Left ventricle myocardium inferior (tissue), 1 donor: Measurements from ENCODE around the gene CDHR3. TPM values are rescaled to one million over a fixed set of nuclear protein-coding genes. Genes with fewer than 3 reads are reported as not detected.

Source experiments
- DNase-seq: peaks from one replicate; pipeline ENCODE4 v3.0.0-alpha.2; 2020
- H3K27ac ChIP-seq: fragments of 200-600 bp; replicated peaks from 2 replicates; pipeline ENCODE4 v1.8.0; 2021
- H3K27me3 ChIP-seq: fragments of 200-600 bp; 2 replicates; pipeline ENCODE4 v1.8.0; 2021; ENCODE audit warnings: low read depth
- H3K36me3 ChIP-seq: fragments of 200-600 bp; 2 replicates; pipeline ENCODE4 v1.8.0; 2021
- H3K4me1 ChIP-seq: fragments of 200-600 bp; 2 replicates; pipeline ENCODE4 v1.8.0; 2021
- H3K4me3 ChIP-seq: fragments of 200-600 bp; 2 replicates; pipeline ENCODE4 v1.8.0; 2021; ENCODE audit warnings: mild to moderate bottlenecking, moderate library complexity
- H3K9me3 ChIP-seq: fragments of 200-600 bp; replicated peaks from 2 replicates; pipeline ENCODE4 v1.8.0; 2021
- CTCF ChIP-seq: fragments of 200-600 bp; IDR thresholded peaks from 2 replicates; pipeline ENCODE4 v1.8.0; 2021; ENCODE audit warnings: antibody characterized with exemption, mild to moderate bottlenecking, borderline replicate concordance
- intact Hi-C: fragments of 100-400 bp; cut with micrococcal nuclease; formaldehyde crosslinking; loops from one replicate; pipeline ENCODE4 v1.11.0; 2022
- total RNA-seq: library from RNA; stranded (reverse); fragmentation: NEBNext Ultra II Directional; extraction: Animal tissue kit (Norgen Biotek cat#: 25700); gene quantifications from one replicate; pipeline ENCODE4 v1.2.1, GENCODE V29; 2021
- donor health status: DM: no; HTN: yes; CAD: no; lungs with severe emphysema.

CDHR3 gene
- total RNA-seq, 1 donor from 2014 or later: 11.4 TPM

DNA sequence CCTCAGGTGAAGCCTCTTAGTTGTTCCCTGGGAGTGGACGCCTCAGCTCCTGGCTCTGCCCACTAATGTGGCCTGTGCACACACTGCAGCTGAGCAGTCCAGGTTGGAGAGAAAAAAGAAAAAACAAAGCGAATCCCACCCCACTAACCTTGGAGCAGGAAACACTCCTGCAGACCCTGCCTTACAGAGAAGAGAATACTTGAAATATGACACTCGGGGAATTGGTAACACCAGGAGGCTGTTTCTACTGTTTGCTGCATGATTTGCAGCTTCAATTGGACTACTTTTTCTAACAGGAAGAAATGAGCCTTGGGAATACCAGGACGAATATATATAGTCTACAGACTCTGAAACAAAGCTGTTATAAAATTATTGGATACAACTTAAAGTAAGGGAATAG, 22.2 kb downstream of the CDHR3 start:
- Histone ChIP-seq H3K9me3 (no peaks in the 10 kb centered on the region), H3K4me3 (no peak overlapping the region)
- intact Hi-C loops: no loop called here

DNA sequence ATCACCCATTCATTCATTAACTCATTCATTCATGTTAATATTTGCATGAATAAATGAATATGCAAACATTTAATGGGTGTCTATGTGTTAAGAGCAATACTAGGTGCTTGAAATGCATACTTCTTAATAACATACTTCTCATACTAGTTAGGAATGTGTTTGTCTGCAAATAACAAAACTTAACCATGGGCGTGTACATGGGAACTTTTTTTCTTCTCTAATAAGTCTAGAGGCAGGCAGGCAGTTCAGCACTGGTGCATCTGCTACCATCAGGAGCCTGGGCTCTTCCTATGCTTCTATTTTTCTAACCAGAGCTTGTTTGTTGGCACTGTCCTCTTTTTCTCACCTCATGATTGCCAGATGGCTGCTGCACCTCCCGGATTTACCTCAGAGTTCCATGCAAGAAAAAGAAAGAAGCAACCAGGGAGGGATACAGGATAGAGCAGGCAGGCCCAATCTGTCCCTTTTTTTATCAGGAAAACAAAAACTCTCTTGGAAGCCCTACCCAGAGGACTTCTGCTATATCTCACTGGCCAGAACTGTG, 22.7 kb downstream of the CDHR3 start:
- no peak for DNase-seq
- Histone ChIP-seq H3K4me1 (peaks cover 4% of the 10 kb centered on the region), H3K9me3 (no peaks in the 10 kb centered on the region), H3K4me3 (no peak overlapping the region), H3K27ac (no peak overlapping the region), H3K27me3 (peaks cover 15% of the 10 kb centered on the region), H3K36me3 (no peaks in the 10 kb centered on the region)
- intact Hi-C loops: no loop called here
- no peak for TF ChIP-seq CTCF

More for the DNA sequence above, 22.2 kb downstream of the CDHR3 start:
- Histone ChIP-seq H3K27me3 (peaks cover 15% of the 10 kb centered on the region), H3K27ac (no peak overlapping the region), H3K36me3 (no peaks in the 10 kb centered on the region), H3K4me1 (no peaks in the 10 kb centered on the region)
- no peak for TF ChIP-seq CTCF
- DNase-seq: no peak

DNA sequence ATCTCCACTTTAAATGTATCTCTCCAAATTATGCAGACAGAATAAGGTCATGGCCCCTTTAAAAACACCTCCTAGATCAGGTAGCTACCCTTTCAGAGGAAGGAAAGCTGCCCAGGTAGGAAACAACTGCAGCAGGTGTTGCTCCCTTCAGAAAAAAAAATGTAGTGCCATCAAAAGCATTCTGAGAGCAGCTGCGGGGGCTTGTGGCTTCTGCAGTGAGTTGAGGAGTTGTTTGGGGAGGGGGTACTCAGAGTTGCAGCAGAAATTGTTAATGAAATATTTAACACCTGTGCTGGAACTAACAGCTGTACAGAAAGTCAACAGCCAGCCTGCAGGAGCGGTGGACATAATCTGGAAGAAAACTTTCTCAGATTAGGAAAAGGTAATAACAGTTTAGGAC, 24.0 kb downstream of the CDHR3 start:
- H3K9me3 ChIP-seq: no peaks in the 10 kb centered on the region
- H3K27ac ChIP-seq: no peak overlapping the region
- H3K27me3 ChIP-seq: peaks cover 9% of the 10 kb centered on the region
- TF ChIP-seq CTCF: no peak
- no peaks in the 10 kb centered on the region for H3K36me3 ChIP-seq
- intact Hi-C loops: no loop called here
- no peak overlapping the region for H3K4me3 ChIP-seq
- H3K4me1 ChIP-seq: peaks cover 14% of the 10 kb centered on the region
- no peak for DNase-seq

GRCh38 chr7:105988276-105988675, 25.2 kb downstream of the CDHR3 start:
- no peak for TF ChIP-seq CTCF
- Histone ChIP-seq H3K27me3 (peaks cover 9% of the 10 kb centered on the region), H3K9me3 (no peaks in the 10 kb centered on the region), H3K4me3 (no peak overlapping the region), H3K36me3 (no peaks in the 10 kb centered on the region), H3K27ac (no peak overlapping the region), H3K4me1 (peaks cover 14% of the 10 kb centered on the region)
- DNase-seq: no peak
- intact Hi-C loops: no loop called here

DNA sequence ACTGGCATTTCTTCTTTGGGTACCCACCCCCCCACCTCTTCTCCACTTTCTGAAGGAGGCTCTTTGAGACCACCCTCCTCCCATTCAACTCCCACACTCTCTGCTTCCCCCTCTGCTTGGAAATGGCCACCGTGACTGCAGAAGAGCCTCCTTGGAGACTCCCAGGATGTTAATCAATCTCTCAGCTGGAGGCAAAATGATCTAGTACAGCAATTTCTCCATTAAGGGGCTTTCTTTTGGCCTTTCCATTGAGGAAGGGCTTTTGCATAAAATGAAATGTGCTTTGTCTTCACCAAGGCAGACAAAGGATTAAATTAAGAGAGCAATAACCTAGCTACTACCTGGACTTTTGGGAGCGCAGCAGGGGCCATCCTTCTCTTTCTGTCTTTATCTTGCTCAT, 26.1 kb downstream of the CDHR3 start:
- intact Hi-C loops: no loop called here
- Histone ChIP-seq H3K4me3 (no peak overlapping the region), H3K36me3 (no peaks in the 10 kb centered on the region), H3K9me3 (no peaks in the 10 kb centered on the region), H3K27ac (no peak overlapping the region), H3K27me3 (peaks cover 15% of the 10 kb centered on the region), H3K4me1 (peaks cover 14% of the 10 kb centered on the region)
- no peak for DNase-seq
- no peak for TF ChIP-seq CTCF
